ENCODE measurements around the gene FBXW4. TPM values are rescaled to one million over a fixed set of nuclear protein-coding genes. Genes with fewer than 3 reads are reported as not detected.

The FBXW4 gene
- total RNA-seq, 1 experiment from 2014 or later = 15.7 TPM

DNA sequence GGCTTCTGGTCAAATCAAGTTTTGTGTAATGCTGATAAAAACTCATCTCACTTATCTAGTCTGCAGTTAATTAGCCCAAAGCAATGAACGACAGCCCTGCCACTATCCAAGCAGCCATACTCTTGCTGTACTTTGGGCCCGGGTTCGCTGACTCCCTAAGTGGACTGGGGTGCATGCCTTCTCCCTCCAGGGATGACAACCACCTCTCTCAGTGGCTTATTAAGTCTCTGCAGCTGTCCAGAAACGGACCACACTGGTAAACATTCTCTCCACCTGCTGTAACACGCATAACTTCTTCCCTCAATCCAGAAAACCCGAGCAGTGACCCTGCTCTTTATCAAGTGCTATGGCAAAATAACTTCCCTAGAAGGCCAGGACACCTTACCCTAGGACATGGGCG is 3.9 kb downstream of the FBXW4 start:
- DNase-seq = no peak
- intact Hi-C loops (cut with micrococcal nuclease; ENCODE audit: unreplicated experiment) = no loop called here
- Mint-ChIP-seq H3K27me3 (ENCODE audit: unreplicated experiment) (no peaks in the 10 kb centered on the region), H3K36me3 (ENCODE audit: insufficient read depth, unreplicated experiment) (peaks cover 15% of the 10 kb centered on the region), H3K4me3 (ENCODE audit: low read depth, unreplicated experiment) (no peak overlapping the region), H3K27ac (ENCODE audit: unreplicated experiment) (no peak overlapping the region), H3K9me3 (ENCODE audit: low read depth, unreplicated experiment) (no peaks in the 10 kb centered on the region), H3K4me1 (ENCODE audit: low read depth, unreplicated experiment) (no peaks in the 10 kb centered on the region)
- CTCF ChIA-PET = no interaction called here
- BruUV-seq (replicated peaks) = no TSS peak
- TF ChIP-seq, protein P1, sequence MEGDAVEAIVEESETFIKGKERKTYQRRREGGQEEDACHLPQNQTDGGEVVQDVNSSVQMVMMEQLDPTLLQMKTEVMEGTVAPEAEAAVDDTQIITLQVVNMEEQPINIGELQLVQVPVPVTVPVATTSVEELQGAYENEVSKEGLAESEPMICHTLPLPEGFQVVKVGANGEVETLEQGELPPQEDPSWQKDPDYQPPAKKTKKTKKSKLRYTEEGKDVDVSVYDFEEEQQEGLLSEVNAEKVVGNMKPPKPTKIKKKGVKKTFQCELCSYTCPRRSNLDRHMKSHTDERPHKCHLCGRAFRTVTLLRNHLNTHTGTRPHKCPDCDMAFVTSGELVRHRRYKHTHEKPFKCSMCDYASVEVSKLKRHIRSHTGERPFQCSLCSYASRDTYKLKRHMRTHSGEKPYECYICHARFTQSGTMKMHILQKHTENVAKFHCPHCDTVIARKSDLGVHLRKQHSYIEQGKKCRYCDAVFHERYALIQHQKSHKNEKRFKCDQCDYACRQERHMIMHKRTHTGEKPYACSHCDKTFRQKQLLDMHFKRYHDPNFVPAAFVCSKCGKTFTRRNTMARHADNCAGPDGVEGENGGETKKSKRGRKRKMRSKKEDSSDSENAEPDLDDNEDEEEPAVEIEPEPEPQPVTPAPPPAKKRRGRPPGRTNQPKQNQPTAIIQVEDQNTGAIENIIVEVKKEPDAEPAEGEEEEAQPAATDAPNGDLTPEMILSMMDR (IDR thresholded peaks at IDR 0.05; ENCODE audit: unreplicated experiment) = no peak

DNA sequence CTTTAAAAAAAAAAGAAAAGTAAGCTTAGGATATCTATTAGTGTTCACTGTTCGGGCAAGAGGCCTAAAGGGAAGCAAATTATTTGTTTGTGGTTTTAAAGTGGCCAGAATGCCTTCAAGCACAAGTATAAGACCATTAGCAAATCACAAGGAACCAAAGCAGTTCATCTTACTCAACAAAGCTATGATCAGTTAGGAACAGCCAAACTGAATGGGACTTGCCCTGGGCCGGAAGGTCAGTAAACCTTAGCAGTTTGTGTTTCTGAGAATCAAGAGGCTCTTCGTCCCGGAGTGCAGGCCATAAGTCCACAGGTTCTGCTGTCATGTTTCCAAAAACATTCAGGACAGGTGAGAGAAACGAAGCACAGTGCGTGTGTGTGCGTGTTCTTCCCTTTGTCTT is 4.5 kb downstream of the FBXW4 start:
- H3K27ac Mint-ChIP-seq (ENCODE audit: unreplicated experiment) = no peak overlapping the region
- TF ChIP-seq, protein P1 (IDR thresholded peaks at IDR 0.05; ENCODE audit: unreplicated experiment) = no peak
- H3K27me3 Mint-ChIP-seq (ENCODE audit: unreplicated experiment) = no peaks in the 10 kb centered on the region
- no peak overlapping the region for H3K4me3 Mint-ChIP-seq (ENCODE audit: low read depth, unreplicated experiment)
- BruUV-seq (replicated peaks) = no TSS peak
- no peak for DNase-seq
- CTCF ChIA-PET = no interaction called here
- intact Hi-C loops (cut with micrococcal nuclease; ENCODE audit: unreplicated experiment) = no loop called here
- peaks cover 15% of the 10 kb centered on the region for H3K36me3 Mint-ChIP-seq (ENCODE audit: insufficient read depth, unreplicated experiment)
- H3K4me1 Mint-ChIP-seq (ENCODE audit: low read depth, unreplicated experiment) = no peaks in the 10 kb centered on the region
- H3K9me3 Mint-ChIP-seq (ENCODE audit: low read depth, unreplicated experiment) = no peaks in the 10 kb centered on the region

DNA sequence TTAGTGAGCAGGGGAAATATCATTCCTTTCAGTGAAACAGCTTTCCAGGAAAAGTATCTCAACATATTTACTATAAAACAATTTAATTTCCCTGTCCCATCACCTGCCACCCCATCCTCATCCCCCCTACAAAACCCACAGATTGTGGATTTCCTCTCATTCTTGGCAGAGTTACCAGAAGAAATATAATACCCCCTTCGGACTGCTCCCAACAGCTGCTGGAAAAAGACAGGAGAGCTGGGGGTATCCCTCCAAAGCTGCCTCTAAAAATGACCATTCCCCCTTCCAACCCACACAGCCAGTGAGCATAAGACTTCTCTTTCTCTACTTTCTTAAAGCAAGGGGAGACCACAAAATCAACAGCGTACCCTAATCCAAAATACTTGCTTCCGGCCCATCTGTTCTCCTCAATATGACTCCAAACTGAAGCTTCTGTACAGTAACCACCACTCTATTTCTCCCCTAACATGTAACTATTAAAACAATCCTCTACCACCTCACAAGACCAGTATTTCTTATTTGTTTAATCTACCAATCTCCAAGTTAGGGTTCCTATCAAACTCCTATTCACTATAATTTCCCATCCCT is 7.8 kb downstream of the FBXW4 start:
- BruUV-seq (replicated peaks) = no TSS peak
- Mint-ChIP-seq H3K4me3 (ENCODE audit: low read depth, unreplicated experiment) (no peak overlapping the region), H3K9me3 (ENCODE audit: low read depth, unreplicated experiment) (no peaks in the 10 kb centered on the region), H3K27ac (ENCODE audit: unreplicated experiment) (no peak overlapping the region), H3K4me1 (ENCODE audit: low read depth, unreplicated experiment) (peaks cover 7% of the 10 kb centered on the region), H3K36me3 (ENCODE audit: insufficient read depth, unreplicated experiment) (no peaks in the 10 kb centered on the region), H3K27me3 (ENCODE audit: unreplicated experiment) (no peaks in the 10 kb centered on the region)
- TF ChIP-seq, protein P1 (IDR thresholded peaks at IDR 0.05; ENCODE audit: unreplicated experiment) = no peak
- CTCF ChIA-PET = no interaction called here
- DNase-seq = no peak
- intact Hi-C loops (cut with micrococcal nuclease; ENCODE audit: unreplicated experiment) = no loop called here

DNA sequence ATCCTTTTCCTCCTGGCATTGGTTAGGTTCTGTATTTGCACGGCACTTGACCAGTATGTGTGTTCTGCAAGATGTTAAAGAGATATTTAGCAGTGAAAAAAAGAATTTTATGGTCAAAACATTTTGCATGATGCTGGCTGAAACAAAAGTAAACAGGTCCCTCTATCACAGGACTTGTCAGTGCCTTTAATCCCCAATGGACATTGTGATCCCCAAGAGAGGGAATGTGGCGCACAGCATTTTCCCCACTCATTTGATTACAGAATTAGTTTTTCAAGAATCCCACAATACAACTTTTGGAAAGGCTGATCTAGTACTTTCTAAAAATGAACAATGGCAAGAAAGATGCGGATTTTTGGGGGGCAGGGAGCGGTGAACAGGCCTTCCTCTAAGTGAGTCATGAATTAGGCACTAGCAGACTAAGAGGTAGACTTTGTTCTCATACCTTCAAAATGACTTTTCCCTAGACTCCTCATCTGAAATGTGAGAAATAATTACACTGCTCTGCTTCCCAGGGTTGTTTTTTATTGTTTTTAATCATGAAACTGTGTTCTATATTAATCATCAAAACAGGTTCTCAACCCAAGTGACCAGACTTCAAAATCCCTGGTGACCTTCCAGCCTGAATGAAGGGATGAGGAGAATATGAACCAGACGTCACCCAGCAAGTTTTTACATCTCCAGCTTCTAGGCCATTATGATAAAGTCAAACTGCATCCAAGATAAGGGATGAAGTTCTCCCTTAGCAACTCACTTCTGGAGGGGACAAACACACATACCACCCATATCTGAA is 8.6 kb downstream of the FBXW4 start:
- no peak for DNase-seq
- Mint-ChIP-seq H3K36me3 (ENCODE audit: insufficient read depth, unreplicated experiment) (no peaks in the 10 kb centered on the region), H3K9me3 (ENCODE audit: low read depth, unreplicated experiment) (no peaks in the 10 kb centered on the region), H3K4me3 (ENCODE audit: low read depth, unreplicated experiment) (no peak overlapping the region), H3K27me3 (ENCODE audit: unreplicated experiment) (no peaks in the 10 kb centered on the region), H3K4me1 (ENCODE audit: low read depth, unreplicated experiment) (peaks cover 7% of the 10 kb centered on the region), H3K27ac (ENCODE audit: unreplicated experiment) (no peak overlapping the region)
- CTCF ChIA-PET = no interaction called here
- no TSS peak for BruUV-seq (replicated peaks)
- TF ChIP-seq, protein P1 (IDR thresholded peaks at IDR 0.05; ENCODE audit: unreplicated experiment) = no peak
- intact Hi-C loops (cut with micrococcal nuclease; ENCODE audit: unreplicated experiment) = no loop called here
